Skin of body (tissue), 2 donors: ENCODE measurements around the gene TCF25. TPM values are rescaled to one million over a fixed set of nuclear protein-coding genes. Genes with fewer than 3 reads are reported as not detected.
"Not testable (repeated sequence)": the region's sequence is repeated elsewhere in the genome, so short reads cannot be mapped to it uniquely, and the experiment has no call there.

Experiments used
- DNase-seq: peaks from one replicate; lab custom pipeline; 2025; lab: John Stamatoyannopoulos, UW
- total RNA-seq: library from RNA; depleted of rRNA; stranded (reverse); fragments of >200 nt; gene quantifications from one replicate; pipeline ENCODE4 v1.2.3, GENCODE V29; 2014

Gene TCF25
- total RNA-seq, 1 donor from 2014 or later: 109 TPM

- DNase-seq: no peak
Measured at GRCh38 chr16:89902980-89903379, 29.6 kb downstream of the TCF25 start.

DNA sequence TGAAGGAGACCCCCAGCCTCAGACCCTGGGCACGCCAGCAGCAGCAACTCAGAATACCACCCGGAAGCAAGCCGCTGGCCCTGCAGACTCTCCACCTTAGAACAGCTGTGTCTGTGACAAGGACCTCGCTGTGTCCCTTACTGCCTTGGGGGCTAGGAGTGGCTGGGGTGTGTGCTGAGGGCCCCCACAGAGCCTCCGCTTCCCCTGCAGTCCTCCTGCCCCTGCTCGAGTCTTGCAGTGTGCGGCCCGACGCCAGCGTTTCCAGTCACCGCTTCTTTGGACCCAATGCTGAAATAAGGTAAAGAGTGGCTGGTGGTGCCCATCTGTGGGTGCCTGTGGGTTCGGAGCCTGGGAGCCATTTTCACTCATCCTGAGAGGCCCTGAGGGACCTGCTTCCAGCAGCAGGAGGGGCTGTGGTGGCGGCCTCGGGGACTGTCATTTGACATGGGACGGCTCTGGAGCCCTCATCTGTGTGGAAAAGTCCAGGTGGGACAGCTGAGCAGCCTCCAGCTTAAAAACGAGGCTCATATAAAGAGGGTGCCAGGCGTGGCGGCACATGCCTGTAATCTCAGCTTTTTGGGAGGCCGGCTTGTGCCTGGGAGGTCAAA lies 30.6 kb downstream of the TCF25 start:
- DNase-seq: no peak

DNA sequence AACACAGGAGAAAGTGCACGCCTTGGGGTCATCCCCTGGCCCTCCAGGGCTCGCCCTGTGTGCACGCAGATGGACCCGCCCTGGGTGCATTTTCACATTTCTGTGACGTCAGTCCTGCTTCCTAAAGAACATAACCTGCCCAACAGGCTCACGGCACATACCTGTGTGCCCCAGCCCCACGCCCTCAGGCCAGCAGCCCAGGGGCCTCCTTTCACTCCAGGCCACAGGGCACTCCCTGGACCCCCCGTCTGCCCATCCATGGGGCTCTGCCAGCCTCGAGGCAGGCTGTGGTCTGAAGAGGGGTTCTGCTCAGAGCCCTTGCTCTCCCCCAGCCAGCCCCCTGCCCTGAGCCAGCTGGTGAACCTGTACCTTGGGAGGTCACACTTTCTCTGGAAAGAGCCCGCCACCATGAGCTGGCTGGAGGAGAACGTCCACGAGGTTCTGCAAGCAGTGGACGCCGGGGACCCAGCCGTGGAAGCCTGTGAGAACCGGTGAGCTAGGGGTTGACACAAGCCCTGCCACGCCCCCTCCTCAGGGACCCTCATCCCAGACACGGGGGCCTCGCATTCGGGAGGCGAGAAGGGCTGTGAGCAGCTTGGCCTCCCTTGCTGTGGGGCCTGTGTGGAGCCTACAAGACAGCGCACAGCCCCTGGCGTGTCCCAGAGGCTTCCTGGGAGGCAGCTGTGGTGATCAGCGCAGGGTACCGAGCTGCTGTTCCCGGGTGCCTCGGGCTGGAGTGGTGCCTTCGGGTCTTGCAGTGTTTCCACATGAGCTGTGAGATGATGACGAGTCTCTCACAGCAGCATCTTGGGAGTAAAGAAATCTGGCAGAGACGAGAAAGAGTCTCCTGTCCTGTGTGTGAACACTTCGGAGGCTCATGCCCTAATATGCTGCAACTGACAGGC lies 31.5 kb downstream of the TCF25 start:
- DNase-seq: no peak

DNA sequence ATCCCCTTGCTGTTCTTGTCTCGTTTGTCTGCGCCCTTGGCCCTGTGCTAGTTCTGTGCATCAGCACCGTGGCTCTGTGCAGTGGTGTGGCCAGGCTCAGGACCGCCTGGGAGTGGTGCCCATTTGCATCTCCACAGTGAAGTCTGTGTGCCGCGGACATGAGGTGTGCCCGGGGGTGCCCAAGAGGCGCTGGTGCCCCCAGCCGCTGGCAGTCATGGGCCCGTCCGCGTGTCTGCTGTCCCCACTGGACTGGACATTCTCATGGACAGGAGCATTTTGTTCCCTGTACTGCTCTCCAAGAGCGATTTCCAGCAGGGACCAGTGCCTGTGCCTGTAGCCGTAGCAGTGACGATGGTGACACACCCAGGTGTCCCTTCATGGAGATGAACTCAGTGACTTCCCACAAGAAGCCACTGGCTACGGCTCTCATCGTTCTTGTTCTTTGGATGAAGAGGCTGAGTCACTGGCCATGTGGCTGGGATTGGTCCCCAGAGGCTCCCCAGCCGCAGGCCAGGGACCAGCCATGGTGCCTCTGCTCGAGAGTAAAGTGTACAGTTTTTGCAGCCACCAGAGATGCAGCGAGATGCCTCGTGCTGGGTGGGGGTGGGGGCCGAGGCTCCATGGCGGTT lies 32.2 kb downstream of the TCF25 start:
- no peak for DNase-seq

GRCh38 chr16:89906140-89907025 lies 33.0 kb downstream of the TCF25 start:
- DNase-seq: no peak

DNA sequence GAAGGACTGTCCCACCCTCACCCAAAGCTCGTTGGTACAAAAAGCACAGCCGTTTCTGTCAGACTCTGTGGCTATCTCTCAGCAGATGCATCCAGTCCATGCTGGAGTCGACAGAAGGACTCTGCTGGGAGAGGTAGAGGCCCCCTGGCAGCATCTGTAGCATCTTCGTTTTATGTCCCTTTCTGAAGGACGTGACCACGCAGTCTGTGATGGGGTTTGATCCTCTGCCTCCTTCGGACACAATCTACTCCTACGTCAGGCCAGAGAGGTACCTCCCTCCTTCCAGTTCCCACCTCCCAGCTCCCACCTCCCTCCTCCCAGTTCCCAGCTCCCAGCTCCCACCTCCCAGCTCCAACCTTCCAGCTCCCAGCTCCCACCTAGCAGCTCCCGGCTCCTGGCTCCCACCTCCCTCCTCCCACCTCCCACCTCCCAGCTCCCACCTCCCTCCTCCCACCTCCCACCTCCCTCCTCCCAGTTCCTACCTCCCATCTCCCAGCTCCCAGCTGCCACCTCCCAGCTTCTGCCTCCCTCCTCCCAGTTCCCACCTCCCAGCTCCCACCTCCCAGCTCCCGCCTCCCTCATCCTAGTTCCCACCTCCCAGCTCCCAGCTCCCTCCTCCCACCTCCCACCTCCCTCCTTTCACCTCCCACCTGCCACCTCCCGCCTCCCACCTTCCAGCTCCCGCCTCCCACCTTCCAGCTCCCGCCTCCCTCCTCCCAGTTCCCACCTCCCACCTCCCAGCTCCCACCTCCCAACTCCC lies 33.8 kb downstream of the TCF25 start:
- DNase-seq: no peak

DNA sequence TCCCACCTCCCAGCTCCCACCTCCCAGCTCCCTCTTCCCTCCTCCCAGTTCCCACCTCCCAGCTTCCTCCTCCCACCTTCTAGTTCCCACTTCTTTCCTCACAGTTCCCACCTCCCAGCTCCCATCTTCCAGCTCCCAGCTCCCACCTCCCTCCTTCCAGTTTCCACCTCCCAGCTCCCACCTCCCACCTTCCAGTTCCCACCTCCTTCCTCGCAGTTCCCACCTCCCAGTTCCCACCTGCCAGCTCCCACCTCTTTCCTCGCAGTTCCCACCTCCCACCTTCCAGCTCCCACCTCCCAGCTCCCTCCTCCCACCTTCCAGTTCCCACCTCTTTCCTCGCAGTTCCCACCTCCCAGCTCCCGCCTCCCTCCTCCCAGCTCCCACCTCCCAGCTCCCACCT lies 34.8 kb downstream of the TCF25 start:
- DNase-seq: no peak

GRCh38 chr16:89909777-89910716 lies 36.7 kb downstream of the TCF25 start:
- DNase-seq: no peak

DNA sequence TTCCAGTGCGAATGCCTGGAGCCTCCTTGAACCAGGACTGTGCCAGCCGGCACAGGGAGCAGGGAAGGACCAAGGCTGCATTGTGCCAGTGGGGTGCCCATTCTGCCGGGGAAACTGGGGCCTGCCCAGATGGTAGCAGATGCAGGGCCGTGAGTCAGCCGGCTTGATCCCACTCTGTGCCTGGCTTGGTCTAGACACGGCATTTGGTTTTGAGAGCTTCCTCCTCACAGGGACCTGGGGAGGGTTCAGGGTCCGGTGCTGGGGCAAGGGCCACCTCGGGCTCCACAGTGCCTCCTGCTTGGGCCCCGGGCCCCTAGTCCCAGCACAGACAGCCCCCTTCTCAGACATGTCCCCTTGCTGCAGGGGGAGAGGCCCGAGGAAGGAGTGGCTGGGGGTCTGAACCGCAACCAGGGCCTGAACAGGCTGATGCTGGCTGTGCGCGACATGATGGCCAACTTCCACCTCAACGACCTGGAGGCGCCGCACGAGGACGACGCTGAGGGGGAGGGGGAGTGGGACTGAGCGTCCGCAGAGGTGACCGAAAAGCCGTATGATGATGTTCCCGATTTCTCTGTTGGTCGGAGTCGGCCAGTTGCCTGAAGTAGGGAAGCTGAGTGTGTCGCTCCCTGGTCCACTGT lies 37.4 kb downstream of the TCF25 start:
- DNase-seq: no peak

DNA sequence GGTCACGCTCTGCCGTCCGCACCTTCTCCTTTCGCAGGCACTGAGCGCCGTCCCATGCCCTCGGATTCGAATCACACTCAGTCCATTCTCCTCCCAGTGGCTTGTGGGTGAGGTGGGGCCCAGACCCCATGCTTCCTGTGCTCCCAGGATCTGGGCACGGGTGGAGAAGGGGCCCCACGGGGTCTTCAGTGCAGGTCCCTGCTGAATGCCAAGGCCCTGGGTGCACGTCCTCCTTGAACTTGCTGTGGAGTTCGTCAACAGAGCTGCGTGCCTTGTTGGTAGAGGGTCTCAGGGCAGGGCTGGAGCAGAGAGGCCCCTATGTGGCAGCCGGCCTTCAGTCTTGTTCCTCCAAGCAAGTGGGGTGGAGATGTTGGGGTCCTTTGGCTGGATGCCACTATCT lies 38.0 kb downstream of the TCF25 start:
- no peak for DNase-seq

GRCh38 chr16:89912143-89912542 lies 38.8 kb downstream of the TCF25 start:
- DNase-seq: no peak

- DNase-seq: no peak
Measured at GRCh38 chr16:89912627-89913026, 39.2 kb downstream of the TCF25 start.

- no peak for DNase-seq
Measured at GRCh38 chr16:89913408-89914387, 40.3 kb downstream of the TCF25 start.

DNA sequence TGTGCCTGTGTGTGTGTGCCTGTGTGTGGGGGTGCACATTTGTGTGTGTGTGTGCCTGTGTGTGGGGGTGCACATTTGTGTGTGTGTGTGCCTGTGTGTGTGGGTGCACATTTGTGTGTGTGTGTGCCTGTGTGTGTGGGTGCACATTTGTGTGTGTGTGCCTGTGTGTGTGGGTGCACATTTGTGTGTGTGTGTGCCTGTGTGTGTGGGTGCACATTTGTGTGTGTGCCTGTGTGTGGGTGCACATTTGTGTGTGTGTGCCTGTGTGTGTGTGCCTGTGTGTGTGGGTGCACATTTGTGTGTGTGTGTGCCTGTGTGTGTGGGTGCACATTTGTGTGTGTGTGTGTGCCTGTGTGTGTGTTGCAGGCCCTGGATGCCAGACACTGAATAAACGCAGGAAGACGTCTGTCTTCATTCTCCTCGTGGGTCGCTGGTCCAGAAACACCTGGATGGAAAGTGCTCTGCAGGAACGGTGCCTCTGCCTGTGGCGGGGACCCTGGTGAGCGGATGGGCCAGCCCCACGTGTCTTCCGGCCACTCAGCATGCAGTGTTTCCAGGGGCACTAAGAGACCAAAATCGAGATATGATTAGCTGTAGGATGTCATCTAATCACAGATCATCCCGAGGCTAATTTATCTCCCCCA lies 41.4 kb downstream of the TCF25 start:
- not testable (repeated sequence) for DNase-seq

DNA sequence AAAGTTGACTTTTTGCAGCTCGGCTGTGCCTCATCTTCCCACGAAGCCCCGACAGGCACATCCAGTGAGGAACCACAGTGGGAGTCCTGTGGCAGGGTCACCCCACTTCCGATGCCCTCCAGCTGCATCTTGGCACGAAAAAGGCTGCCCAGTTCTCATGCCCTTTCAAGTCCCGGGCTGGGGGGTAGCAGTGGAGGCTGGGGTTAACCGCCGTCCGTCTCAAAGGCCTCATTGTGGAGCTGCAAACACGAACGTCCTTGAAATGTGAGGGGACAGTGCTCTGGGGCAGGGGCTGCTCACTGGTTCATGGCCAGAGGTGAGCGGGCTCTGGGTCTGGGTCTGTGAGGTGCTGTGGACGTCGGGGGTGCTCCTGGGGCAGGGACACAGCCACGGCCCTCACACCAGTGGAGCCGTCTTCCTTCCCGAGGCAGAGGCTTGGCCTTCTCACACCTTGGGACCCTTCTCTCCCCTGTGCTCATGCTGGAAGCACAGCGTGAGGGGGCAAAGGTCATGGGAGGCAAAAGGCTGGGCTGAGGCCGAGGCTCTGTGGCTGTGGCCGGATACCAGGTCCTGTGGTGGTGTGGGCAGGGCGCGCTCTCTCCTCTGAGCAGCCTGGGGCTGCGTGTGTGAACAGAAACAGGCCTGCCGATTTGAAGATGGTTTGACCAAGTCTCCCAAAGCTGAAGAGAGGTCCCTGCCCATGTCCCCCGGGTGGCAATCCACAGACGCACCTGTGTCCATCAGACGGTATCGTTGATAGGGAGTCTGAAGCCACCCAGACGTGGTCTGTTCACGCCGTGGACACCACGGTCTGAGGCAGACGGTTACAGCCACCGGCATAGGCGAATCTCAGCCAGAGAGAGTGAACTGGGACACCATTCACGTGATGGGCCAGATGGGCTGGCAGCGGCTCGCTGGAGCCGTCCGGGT lies 42.2 kb downstream of the TCF25 start:
- peak; percentile 25 for DNase-seq

GRCh38 chr16:89917773-89918452 lies 44.5 kb downstream of the TCF25 start:
- peak; percentile 67 for DNase-seq
